Coronary artery (tissue), 2 donors: ENCODE measurements around the gene PTPRD.

ENCODE experiments used
- DNase-seq: peaks from one replicate; pipeline ENCODE4 v3.0.0-alpha.2; 2017; ENCODE audit warnings: low spot score
- H3K27ac ChIP-seq, 2 donors: fragments of 200-600 bp; sonication (generic); one replicate each; pipeline ENCODE4 v1.5.1; 2016 to 2019
- H3K4me3 ChIP-seq: fragments of 200-600 bp; sonication (generic); 2 replicates; pipeline ENCODE4 v1.5.1; 2016; ENCODE audit warnings: mild to moderate bottlenecking, moderate library complexity
- TF ChIP-seq, protein P1 (sequence below): fragments of 200-600 bp; sonication (generic); IDR thresholded peaks from one replicate; pipeline ENCODE4 v1.5.1; 2019; ENCODE audit warnings: antibody characterized with exemption

PTPRD gene

DNA sequence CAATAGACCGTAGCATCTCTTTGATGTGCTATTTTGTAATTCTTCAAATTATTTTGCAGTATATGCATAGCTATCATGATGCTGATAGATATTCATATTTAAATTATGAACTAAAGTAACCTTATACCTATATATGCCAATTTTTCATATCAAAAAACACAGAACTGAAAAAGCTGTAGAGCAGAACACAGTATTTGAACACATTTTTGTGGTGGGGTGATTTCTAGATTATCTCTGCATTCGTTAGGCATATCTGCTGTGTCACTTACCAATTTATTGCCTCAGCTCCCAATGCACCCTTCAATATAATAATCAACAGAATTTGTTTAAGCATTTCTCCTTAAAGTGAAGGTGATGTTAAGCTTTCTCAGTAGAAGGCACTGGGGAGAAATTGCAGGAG, 998.2 kb downstream of the PTPRD start:
- Histone ChIP-seq H3K4me3 (no peak overlapping the region), H3K27ac (no peak overlapping the region)
- DNase-seq: no peak
- TF ChIP-seq, protein P1, sequence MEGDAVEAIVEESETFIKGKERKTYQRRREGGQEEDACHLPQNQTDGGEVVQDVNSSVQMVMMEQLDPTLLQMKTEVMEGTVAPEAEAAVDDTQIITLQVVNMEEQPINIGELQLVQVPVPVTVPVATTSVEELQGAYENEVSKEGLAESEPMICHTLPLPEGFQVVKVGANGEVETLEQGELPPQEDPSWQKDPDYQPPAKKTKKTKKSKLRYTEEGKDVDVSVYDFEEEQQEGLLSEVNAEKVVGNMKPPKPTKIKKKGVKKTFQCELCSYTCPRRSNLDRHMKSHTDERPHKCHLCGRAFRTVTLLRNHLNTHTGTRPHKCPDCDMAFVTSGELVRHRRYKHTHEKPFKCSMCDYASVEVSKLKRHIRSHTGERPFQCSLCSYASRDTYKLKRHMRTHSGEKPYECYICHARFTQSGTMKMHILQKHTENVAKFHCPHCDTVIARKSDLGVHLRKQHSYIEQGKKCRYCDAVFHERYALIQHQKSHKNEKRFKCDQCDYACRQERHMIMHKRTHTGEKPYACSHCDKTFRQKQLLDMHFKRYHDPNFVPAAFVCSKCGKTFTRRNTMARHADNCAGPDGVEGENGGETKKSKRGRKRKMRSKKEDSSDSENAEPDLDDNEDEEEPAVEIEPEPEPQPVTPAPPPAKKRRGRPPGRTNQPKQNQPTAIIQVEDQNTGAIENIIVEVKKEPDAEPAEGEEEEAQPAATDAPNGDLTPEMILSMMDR: no peak

DNA sequence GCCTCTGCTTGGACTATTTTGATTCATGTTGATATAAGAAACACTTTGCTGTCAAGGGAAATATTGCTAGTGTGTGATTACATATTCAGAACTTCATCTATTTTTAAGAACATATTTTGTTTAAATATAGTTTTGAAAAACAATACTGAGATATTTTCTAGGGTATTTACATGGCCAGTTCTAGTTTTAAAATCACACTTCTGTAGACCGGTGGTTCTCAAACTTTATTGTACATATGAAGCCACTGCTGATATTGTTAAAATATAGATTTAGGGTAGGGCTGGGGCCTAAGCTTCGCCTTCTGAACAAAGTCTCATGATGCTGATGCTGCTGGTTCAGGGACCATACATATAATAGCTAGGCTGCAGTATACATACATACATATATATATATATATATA, 1000.0 kb downstream of the PTPRD start:
- H3K4me3 ChIP-seq: no peak overlapping the region
- DNase-seq: no peak
- TF ChIP-seq, protein P1: no peak
- no peak overlapping the region for H3K27ac ChIP-seq

DNA sequence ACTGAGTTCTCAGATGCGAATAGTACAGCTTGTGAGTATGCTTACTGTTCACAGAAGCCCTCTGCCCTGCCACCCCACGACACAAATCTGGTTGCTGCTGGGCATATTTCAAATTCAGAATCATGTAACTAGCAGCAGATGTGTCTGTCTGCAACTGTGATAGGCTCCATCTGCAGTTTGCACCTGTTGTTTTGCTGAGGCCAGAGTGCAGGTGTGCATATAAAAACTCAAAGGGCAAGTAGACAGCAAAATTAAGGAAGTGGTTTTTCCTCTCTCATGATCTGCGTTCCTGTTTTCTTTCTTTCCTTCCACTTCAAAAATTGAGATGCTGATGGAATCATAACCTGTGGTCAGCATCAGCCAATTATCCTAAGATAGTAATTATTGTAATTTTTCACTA, 1000.5 kb downstream of the PTPRD start:
- Histone ChIP-seq H3K4me3 (no peak overlapping the region), H3K27ac (no peak overlapping the region)
- TF ChIP-seq, protein P1: no peak
- DNase-seq: no peak

DNA sequence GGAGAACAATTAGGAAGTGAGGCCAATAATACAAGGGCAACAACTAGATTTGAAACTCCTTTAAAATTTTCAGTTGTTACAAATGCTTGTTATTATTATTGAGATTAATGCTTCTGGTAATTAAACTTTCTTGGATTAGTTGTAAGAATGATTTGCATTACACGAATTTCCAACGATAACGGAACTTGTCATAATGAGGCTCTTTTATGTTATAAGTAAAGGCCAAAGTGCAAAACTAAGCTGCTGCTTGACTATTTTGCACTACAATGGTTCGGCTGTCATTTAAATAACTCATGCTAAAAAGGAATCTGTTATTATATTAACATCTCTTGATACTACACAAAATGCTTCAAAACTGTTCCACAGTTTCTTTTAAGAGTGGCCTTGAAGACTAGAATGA, 1007.1 kb downstream of the PTPRD start:
- no peak for DNase-seq
- Histone ChIP-seq H3K27ac (no peak overlapping the region), H3K4me3 (no peak overlapping the region)
- TF ChIP-seq, protein P1: no peak

DNA sequence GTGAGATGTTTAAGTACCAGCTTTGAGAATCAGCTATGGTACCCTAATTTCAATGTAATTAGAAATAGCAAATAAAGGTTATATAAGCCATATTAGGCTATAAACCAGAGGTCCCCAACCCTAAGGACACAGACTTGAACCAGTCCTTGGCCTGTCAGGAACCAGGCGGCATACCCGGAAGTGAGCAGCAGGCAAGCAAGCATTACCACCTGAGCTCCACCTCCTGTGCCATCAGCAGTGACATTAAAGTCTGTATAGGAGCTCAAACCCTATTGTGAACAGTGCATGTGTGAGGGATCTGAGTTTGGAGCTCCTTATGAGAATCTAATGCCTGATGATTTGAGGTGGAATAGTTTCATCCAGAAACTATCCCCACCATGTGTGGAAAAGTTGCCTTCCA, 1009.5 kb downstream of the PTPRD start:
- H3K27ac ChIP-seq: no peak overlapping the region
- TF ChIP-seq, protein P1: no peak
- no peak overlapping the region for H3K4me3 ChIP-seq
- DNase-seq: no peak

DNA sequence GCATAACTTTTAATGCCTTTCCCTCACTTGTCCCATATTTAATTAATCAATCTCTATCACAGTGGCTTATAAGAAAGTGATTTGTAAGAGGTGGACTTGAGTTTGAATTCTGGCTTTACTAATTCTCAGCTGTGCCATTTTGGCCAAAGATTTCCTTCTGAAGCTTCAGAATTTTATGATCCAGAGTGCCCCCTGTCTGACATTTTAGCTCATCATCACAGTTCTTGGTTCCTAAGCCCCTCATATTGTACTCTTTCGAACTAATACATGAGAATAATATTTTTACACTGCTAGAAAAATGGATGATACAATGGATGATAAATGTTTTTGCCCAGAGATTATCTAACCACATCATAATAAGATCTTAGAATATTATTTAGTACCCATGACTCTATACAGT, 1014.1 kb downstream of the PTPRD start:
- DNase-seq: no peak

DNA sequence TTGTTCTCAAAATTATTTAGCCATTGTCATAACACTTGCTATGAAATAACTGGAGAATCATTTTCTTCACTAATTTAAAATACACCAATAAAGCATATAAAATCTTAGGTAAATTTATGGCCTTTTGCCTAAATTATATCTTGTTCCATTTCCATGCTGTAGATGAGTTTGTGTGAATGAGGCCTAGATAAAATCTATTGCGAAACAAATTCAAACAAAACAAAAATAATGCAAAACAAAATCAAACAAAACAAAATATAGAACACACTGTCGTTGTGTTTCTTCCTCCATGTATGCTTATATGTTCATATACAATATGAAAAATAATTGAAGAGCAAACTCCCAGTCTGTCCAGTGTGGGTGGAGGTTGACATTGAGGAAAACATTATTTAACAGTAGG, 1020.7 kb downstream of the PTPRD start:
- H3K4me3 ChIP-seq: no peak overlapping the region
- H3K27ac ChIP-seq: no peak overlapping the region
- DNase-seq: no peak
- TF ChIP-seq, protein P1: no peak

More for the DNA sequence above, 1014.1 kb downstream of the PTPRD start:
- no peak overlapping the region for H3K27ac ChIP-seq
- TF ChIP-seq, protein P1: no peak
- H3K4me3 ChIP-seq: no peak overlapping the region
